Measurements from ENCODE around the gene TOR1AIP1.

DNA sequence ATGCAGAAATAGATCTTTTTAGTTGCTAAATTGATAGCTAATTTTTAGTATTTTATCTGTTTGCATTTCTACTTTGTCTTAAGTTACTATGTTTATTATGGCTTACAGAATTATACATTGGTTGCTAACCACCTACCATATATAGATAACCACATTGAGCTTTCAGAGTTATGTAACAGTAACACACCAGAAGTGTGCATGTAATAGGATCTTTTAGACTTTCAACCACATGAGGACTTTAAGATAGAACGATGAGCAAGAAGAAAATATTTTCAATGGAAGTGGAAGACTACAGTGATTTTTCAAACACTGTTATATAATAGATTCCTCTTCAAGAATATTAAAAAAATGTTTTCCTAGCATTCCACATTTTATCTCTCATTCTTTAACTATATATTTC is 28.8 kb downstream of the TOR1AIP1 start:
- TF ChIP-seq, protein P1, sequence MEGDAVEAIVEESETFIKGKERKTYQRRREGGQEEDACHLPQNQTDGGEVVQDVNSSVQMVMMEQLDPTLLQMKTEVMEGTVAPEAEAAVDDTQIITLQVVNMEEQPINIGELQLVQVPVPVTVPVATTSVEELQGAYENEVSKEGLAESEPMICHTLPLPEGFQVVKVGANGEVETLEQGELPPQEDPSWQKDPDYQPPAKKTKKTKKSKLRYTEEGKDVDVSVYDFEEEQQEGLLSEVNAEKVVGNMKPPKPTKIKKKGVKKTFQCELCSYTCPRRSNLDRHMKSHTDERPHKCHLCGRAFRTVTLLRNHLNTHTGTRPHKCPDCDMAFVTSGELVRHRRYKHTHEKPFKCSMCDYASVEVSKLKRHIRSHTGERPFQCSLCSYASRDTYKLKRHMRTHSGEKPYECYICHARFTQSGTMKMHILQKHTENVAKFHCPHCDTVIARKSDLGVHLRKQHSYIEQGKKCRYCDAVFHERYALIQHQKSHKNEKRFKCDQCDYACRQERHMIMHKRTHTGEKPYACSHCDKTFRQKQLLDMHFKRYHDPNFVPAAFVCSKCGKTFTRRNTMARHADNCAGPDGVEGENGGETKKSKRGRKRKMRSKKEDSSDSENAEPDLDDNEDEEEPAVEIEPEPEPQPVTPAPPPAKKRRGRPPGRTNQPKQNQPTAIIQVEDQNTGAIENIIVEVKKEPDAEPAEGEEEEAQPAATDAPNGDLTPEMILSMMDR (conservative IDR thresholded peaks at IDR 0.05; ENCODE audit: low read depth, low read length) = no peak
- TF ChIP-seq EZH2 (IDR thresholded peaks at IDR 0.05; ENCODE audit: low read length, unreplicated experiment) (no peak), EZH2phosphoT487 (IDR thresholded peaks at IDR 0.05; ENCODE audit: borderline replicate concordance, low read length) (no peak)
